HG03432 (cell line): ENCODE data around the gene DPP6.
"Not testable (repeated sequence)": the region's sequence is repeated elsewhere in the genome, so short reads cannot be mapped to it uniquely, and the experiment has no call there.

Experiments
- ATAC-seq: cut with Tn5 transposase; IDR thresholded peaks from one replicate; pipeline ENCODE4 v1.9.1; 2021; ENCODE audit warnings: mild to moderate bottlenecking, moderate library complexity; ENCODE audit not compliant: unreplicated experiment

The DPP6 gene

DNA sequence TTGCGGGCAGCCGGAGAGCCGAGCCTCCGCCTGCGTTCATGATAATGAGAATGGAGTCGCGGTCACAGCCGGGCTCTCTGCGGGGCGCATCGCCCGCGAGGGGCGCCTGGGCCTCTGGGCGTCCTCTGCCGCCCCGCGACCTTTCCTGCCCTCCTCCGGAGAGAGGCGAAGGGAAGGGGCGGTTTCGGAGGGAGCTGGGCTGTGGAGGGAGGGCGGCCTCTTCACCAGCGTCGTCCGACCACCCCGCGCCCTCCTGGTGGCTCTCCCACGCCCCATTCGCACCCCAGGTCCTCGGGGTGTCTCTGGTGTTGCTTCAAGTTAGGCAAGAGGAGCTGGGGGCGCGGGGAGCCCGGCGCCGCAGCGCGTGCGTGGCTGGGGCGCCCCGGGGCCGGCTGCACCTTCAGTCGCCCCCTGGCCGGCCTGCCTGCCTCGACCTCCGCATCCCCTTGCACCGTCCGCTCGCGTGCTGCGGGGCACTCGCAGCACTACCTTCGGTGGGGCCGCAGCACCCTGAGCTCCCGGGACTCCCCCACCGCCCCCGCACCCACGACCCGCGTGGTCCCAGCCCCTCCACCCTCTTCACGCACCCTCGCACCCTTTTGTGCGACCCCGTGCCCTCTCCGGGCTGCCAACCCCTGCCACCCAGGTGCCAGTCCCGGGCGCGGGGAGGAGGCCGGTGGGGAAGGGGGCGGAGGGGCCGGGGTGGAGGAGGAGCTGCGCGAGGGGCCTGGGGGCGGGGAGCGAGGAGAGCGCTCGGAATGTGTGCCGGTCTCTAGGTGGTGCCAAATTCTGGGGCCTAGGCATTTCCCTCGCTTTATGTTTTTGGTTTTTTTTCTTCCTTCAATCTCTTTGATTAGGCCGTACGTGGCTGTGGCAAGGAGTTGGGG lies at the start of gene DPP6:
DPP6 (plus strand) TSS at position 756 of the 887 bp plus-strand sequence.
- ATAC-seq: not testable (repeated sequence)

DNA sequence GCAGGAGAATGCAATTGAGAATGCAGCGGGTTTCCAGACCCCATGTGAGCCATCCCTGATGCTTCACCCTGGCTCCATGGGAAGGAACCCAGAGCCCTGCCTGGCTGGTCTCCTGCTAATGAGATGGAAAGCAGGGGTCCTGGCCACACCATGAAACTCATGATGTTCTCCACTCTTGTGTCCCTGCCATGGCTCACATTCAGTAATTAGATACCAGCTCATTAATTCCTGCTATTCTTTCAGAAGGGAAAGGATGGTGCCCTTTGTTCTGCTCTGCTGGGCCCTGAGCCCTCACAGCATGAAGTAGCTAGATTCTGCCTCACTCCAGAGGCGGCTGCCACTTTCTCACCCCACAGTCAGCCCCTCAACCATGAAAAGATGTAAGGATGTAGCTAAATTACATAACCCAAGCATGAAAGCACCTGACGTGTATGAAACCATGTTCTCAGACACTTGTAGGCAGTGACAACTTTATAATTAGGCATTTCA lies 42.7 kb upstream of the DPP6 start:
- ATAC-seq: not testable (repeated sequence)

DNA sequence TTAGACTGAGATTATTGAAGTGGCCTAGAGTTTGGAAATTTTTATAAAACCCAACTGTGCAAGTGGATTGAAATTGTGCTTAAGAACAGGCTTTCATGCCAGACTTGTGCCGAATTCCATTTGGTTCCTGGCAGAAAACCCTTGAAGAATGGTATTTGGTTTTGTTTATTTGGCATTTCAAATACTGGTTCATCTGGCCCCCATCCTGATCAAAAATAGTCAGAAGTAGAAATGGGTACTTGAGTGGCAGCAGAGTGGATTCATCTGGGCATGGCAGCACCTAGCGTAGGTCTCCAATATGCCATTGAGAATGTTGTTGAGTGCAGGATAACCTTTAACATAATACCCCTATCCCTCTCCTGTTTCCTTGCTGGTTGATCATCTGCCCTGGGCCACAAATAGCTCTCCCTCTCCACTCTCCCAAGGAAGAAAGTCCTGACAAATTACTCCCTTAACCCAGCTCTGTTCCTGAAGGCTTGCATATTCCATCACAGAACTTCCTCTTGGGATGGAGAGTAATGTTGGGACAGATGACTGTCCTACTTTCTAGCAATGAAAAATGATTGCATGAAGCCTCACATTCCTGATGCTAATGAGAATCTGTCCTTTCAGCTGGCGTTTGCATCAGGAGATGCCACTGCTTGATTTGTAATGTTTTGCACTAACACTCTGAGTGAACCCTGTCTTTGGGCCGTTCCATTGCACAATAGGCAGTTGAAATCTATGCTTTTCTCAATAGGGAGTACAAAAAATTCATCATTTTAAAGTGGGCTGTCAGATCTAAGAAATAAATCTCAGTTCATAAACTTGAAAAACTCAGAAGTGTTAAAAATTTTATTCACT lies 41.3 kb upstream of the DPP6 start:
- ATAC-seq: not testable (repeated sequence)

DNA sequence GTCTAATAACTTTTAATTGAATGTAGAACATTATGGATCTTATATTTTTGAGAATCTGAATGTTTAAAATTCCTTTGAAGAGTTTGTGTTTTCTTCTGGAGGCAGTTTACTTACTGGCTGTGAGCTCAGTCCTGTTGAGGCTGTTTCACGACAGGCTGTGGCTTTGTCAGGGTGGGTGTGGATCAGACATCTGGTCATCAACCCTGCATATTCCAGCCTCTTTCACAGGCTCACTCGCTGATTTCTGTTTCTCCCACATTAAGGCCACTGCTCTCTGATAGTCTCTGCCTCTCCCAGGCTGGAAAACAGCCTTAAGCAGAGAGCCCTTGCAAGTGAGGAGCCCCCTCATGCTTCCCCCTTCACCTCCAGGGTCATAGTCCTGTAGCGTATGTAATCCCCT lies 39.4 kb upstream of the DPP6 start:
- not testable (repeated sequence) for ATAC-seq

DNA sequence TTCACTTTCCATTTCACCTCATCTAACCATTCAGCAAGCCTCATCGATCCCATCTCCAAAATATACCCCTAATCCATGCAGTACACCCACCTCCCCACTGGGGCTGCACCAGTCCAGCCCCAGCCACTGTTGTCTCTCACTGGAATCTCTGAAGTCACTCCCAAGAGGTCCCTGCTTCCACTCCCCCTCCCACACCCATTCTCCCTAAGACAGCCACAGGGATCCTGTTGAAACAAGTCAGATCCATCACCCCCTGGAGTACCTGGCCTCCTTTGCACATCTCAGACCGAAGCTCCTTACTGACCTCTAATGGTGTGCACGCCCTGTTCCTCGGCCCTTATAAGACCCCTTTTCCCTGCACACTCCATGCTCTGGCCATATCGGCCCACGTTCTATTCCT lies 36.6 kb upstream of the DPP6 start:
- ATAC-seq: not testable (repeated sequence)

DNA sequence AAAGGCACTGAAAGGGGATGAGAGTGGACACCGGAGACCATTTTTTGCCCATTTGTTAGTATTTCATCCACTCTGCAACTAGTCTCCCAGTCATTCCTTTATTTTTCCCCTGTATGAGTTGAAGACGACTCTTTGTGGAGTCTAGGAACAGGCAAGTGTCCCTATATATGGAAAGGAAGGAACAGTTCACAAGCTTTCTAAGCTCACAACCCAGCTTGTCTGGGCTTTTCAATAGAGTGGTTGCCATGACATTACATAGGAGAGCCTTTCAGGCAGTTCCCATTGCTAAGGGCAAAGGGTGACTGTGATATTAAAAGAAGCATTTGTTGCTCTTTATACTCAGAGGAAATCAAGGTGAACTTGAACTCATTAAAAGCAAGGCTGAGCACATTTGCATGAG lies 33.8 kb upstream of the DPP6 start:
- ATAC-seq: not testable (repeated sequence)

DNA sequence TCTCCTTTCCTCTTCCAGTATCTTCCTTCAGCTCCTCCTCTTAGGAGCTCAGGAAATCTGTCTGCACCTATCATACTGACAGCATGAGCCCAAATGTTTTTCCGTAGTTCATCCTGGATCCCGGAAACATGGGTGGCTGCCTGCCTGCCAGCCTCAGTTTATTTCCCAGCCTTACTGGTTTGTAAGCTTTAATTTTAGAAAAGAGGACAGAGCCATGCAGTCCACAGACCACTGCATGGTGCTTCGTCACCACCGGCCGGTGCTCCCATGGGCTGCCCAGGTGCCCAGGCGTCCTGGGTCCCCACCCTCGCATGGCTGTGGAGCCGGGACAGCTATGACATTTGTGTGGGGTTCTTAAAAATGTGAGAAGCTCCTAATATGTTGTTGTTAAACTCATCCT lies 24.4 kb upstream of the DPP6 start:
- ATAC-seq: not testable (repeated sequence)

DNA sequence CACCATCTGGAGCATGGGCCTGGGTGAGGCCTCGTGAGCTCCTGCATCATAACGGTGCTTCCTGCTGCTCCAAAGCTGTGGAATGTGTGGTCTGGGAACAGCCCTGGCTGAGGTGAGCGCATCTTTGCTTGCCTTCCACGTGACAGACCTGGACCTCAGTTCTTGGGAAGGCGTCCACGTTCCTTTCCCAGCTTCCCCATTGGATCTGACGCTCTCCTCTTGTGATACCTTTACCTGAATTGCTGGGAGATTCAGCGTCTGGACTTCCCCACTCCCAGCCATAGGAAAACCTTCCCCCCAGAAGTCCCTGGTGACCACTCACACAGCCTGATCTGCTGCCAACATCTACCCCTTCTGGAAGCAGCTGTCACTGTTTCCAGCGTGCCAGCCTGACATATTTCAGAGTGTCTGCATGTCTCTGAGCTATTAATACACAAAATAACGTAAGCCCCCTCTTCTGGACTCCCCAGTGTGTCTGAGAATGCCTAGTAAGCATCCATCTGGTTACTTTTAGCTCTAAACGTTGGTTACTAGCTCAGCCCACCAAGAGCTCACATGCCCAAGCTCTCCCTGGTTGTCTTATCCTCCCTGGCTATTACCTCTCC lies 21.6 kb upstream of the DPP6 start:
- ATAC-seq: not testable (repeated sequence)

DNA sequence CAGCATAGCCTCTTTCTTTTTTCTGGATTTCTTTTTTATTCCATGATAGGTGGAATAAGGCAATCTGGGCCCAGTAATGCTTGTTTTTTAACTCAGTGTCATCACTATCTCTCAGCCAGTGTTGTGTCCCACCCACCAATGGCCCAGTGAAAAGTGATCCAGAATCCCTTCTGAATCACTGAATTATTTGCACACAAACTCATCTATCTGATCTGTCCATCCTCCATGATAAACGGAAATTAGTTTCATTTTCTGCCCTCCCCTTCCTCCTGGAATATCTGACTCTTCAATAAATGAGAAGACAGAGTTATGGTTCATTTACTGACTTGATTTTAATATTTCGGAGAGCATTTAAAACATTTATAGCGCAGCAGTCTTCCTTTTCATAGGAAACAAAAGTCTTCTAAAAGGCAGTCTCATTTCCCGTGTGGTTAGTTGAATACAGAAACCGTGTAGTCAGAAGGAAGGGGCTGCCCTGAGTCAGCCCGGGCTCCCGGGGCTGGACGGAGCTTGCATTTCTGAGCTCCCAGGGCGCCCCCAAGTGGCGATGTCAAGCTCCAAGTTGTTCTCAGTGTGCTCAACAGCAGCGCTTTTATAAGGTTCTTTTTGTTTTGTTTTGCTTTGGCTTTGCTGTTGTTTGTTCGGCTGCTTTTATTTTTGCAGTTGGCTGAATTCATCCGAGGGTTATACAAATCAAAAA lies 12.6 kb upstream of the DPP6 start:
- ATAC-seq: peak; percentile 82

DNA sequence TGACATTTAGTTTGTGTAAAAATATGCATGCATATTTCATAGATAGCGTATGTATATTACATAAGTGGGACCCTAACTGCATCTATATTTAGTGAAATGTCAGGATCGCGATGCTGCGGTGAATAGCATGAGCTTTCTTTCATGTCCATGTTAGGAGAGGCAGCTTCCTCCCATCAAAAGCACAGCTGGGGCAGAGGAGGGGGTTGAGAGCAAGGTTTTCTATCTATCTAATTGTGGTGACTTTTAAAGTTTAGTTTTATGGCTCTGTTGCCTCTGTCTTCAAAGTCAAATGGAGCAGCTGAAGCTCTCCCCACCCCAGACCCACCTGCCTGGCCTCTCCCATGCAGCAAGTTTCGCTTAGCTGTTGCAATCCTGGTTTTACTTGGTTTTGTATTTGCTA lies 1.8 kb upstream of the DPP6 start:
- not testable (repeated sequence) for ATAC-seq

DNA sequence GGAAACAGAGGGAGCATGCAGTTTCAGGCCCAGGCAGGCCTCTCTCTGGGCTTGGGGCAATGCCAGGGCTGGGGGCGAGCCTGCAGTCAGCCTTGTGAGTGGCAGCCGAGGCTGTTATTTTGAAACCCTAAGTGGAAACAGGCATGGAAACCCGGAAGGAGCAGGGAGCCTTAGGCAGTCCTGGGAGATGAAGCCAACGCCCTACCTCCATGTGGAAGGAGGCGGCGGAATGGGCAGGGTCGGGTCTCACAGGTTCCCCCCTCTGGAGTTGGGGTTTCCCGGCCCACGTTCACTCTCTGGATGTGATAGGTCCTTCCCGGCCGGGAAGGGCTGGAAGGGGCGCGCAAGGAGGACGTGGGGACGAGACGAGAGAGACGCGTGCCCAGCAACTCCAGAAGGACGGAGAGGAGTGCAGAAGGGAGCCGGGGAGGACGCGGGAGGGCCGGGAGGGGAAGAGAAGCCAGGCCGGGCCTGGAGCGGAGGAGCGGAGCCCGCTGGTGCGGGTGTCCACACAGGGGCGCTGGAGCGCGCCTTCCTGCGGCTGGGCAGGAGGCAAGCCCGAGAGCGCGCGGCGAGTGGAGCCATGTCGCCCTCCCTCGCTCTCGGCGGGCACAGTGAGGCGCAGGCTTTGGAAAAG lies 1.1 kb upstream of the DPP6 start:
- not testable (repeated sequence) for ATAC-seq

DNA sequence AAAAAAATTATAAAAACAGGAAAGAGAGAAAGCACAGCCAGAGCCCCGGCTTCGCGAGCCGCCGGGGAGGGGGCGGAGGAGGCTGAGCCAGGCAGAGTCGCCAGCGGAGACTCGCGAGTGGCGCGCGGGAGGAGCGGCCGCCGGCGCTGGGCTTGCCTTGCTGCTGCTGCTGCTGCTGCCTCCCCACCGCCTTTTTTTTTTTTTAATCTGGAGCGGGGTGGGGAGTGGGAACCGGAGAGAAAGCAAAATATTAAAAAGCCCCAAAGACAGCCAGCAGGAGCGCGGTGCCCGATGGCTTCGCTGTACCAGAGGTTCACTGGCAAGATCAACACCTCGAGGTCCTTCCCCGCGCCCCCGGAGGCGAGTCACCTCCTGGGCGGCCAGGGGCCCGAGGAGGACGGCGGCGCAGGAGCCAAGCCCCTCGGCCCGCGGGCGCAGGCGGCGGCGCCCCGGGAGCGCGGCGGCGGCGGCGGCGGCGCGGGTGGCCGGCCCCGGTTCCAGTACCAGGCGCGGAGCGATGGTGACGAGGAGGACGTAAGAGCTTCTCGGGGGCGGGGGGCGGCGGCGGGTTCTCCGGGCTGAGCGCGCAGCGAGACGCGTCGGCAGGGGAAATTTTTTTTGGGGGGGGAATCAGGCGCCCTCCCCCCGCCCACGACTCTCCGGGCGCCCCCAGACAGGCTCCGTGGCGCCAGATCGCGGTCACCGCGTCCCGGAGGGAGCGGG lies 493 bp downstream of the DPP6 start:
- ATAC-seq: not testable (repeated sequence)

DNA sequence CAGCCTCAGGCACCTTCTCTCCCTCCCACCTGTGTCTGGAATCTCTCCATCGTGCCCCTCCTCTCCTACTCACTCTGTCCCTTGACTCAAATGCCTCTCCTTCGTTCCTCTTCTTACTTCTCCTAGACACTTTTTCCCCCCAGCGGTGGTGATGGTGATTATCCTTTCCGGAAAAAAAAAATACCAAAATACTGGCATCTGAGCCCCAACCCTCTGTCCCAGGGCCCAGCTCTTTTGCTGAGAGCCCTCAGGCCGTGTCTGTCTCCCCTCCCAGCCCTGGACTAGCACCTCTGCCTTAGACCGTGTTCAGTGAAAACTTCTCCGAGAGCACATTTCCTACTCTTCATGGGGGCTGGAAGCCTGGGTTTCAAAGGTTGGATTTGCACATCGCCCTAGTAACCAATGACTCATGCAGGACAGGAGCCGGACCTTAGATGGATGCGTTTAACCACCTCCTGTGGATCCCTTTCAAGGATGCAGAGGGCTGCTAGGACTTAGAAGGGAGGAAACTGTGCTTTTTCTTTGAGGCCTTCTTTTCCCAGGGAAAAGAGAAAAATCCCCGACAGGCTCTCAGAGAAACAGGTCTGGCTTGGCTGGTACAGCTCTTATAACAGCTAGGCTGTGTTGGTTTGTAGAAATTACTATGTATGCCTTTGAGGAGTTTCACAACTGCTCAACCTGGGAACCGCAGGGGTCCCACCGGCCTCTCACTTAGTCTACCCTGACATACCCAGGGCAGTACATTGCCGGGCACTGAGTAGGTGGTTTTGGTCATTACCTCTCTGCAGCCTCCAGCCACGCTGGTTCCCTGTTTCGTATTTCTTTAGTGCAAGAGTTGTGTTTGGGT lies 1.5 kb downstream of the DPP6 start:
- not testable (repeated sequence) for ATAC-seq

DNA sequence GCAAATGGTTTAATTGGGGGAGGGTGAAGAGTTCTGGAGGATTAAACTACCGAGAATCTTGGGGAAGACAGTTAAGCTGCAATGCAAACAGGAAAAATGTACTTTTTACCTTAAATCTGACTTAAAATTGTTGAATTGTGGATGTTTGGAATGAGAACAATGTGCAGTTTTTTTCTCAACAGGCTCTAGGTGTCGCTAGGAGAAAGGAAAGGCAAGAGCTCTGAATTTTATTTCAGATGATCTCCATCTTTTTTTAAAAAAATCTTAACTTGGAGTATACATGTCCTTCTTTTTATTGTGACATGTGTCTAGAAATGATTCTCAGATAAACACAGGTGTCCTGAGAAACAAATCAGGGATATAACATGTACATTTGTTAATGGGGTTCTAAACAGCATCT lies 2.5 kb downstream of the DPP6 start:
- ATAC-seq: not testable (repeated sequence)

DNA sequence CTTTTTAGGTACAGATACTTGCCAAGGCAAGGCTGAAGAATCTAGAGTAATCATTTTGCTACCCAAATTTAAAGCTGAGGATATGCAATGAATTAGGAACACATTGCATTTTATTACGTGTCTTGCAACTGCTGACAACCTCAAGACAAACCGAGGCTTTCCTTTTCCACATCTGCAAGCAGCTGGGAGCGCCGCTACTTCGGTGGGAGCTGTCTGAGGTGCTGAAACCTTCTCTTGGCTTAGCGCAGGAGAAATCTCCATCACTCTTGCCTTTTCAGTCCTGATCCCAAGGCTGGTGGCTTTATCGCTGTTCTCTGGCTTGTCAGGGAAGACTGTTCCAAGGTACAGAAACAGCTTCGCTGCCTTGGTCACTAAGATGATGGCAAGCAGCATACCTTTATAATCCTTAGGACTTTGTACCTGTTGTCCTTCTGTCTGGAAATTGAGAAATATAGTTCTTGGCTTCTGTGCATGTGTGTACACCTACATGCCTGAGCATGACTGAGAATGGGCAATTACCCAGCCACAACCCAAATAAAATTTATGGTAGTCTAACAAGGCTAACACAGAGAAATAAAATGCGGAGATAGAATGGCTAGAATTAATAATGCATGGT lies 3.4 kb downstream of the DPP6 start:
- ATAC-seq: not testable (repeated sequence)

DNA sequence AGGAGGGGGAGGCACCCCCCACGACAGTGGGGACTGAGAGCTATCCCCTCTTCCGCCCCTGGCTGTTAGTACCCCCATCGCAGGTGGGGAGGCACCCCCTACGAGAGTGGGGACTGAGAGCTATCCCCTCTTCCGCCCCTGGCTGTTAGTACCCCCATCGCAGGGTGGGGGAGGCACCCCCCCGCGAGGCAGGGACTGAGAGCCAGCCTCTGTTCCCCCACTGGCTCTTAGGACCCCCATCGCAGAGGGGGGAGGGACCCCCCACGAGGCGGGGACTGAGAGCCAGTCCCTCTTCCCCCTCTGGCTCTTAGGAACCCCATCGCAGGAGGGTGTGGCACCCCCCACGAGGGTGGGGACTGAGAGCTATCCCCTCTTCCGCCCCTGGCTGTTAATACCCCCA lies 6.6 kb downstream of the DPP6 start:
- ATAC-seq: not testable (repeated sequence)

DNA sequence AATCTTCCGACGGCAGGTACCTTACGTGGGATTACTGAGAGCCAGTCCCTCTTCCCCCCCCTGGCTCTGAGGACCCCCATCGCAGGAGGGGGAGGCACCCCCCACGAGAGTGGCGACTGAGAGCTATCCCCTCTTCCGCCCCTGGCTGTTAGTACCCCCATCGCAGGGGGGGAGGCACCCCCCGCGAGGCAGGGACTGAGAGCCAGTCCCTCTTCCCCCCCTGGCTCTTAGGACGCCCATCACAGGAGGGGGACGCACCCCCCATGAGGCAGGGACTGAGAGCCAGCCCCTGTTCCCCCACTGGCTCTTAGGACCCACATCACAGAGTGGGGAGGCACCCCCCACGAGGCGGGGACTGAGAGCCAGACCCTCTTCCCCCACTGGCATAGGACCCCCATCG lies 8.4 kb downstream of the DPP6 start:
- not testable (repeated sequence) for ATAC-seq

DNA sequence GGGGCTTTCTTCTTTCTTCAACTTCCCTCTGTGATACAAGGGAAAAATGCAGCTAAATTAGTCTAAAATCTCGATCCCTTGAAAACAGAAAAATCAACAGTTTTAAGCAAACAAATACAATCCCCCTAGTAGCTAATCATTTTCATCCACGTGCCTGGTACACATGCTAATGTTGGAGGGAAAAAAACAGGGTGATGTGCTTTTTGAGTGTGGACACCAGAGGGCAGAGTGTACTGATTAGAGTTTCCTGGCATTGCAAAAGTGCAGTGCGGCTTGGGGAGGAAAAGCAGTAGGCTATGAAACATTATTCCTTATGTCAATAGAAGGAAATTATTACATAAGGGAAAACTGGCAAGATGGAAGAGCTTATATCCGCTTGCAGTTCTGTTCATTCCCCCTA lies 19.6 kb downstream of the DPP6 start:
- ATAC-seq: not testable (repeated sequence)
